Measurements from ENCODE around the gene TMEM258.

DNA sequence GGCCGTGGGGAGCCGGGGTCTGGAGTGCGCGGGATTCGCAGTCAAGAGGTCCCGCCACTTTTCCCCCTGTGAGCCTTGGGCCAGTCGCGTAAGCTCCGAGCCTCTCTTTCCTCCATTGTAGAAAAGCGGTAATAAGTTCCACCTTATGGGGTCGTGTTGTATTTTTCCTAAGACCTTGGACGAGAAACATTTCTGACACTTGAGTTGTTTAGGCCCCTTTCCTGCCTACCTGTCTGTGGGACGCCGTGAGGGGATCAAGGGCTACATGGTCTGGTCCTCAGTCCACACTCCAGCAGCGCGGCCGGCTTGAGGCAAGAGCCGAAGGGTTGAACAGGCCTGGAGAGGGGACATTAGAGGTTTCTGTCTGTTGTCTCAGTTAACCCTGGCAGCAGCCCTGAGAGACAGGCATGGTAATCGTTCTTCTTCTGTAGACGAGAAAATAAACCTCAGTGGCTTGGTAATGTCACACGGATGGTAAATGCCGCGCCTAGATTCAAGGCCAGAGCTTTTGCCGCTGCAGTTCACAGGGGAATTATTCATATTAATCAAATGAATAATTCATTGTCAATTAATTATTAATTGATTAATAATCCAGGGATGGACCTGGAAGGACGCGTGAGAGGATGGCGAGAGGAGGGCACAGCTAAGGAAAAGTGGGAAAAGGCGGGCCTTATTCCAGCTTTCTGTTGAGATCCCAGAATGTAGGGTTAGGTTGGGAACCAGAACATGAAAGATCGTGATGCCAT lies 857 bp upstream of the TMEM258 start:
- no peak for TF ChIP-seq EZH2 (IDR thresholded peaks at IDR 0.05; ENCODE audit: borderline replicate concordance, low read length)
- TF ChIP-seq, protein P1, sequence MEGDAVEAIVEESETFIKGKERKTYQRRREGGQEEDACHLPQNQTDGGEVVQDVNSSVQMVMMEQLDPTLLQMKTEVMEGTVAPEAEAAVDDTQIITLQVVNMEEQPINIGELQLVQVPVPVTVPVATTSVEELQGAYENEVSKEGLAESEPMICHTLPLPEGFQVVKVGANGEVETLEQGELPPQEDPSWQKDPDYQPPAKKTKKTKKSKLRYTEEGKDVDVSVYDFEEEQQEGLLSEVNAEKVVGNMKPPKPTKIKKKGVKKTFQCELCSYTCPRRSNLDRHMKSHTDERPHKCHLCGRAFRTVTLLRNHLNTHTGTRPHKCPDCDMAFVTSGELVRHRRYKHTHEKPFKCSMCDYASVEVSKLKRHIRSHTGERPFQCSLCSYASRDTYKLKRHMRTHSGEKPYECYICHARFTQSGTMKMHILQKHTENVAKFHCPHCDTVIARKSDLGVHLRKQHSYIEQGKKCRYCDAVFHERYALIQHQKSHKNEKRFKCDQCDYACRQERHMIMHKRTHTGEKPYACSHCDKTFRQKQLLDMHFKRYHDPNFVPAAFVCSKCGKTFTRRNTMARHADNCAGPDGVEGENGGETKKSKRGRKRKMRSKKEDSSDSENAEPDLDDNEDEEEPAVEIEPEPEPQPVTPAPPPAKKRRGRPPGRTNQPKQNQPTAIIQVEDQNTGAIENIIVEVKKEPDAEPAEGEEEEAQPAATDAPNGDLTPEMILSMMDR (conservative IDR thresholded peaks at IDR 0.05 in 1 of 2, IDR thresholded peaks at IDR 0.05 in 1 of 2; ENCODE audit: extremely low read depth in 1 of 2, insufficient read depth in 1 of 2, low read depth in 1 of 2, low read length in 2 of 2), result no peak
